ENCODE measurements around the gene CDH23.

- TF ChIP-seq CTCF (IDR thresholded peaks at IDR 0.05) (no peak), EZH2 (IDR thresholded peaks at IDR 0.05; ENCODE audit: borderline replicate concordance, insufficient read depth, low read depth, low read length, poor library complexity, severe bottlenecking) (no peak)
These were observed 345.0 kb downstream of the CDH23 start for GRCh38 chr10:71741671-71742070.
